Measurements from ENCODE around the gene MYL5. TPM values are rescaled to one million over a fixed set of nuclear protein-coding genes. Genes with fewer than 3 reads are reported as not detected.

The MYL5 gene
- total RNA-seq, 3 donors from 2014 or later, result 13.7 to 16.0 (median 15.1) TPM

Other genes with a start within 250 kb of the MYL5 start
- gene ZNF721, start 175.4 kb upstream of the MYL5 start, total RNA-seq, result 10 to 100 TPM; 21.5 to 27.8 (median 21.6) TPM
- 10 to 100 TPM; 37.9 to 41.8 (median 39.8) TPM for gene PIGG, start 175.3 kb upstream of the MYL5 start, total RNA-seq
- gene TMEM271, start 98.2 kb upstream of the MYL5 start, total RNA-seq, result not detected
- gene PDE6B, start 49.0 kb upstream of the MYL5 start, total RNA-seq, result 10 to 100 TPM in 2 of 3 donors, 1 to 10 TPM in 1; 8.3 to 10.5 (median 10.3) TPM
- gene ATP5ME, start 266 bp upstream of the MYL5 start, total RNA-seq, result 100 to 1,000 TPM; 227 to 249 (median 244) TPM
- gene SLC49A3, start 14.6 kb downstream of the MYL5 start, total RNA-seq, result under 1 TPM; 0.48 to 0.79 (median 0.53) TPM
- 10 to 100 TPM; 20.7 to 27.8 (median 23.0) TPM for gene PCGF3, start 31.3 kb downstream of the MYL5 start, total RNA-seq
- gene CPLX1, start 151.6 kb downstream of the MYL5 start, total RNA-seq, result 1 to 10 TPM in 1 of 3 donors, under 1 TPM in 2; 0.50 to 1.0 (median 0.58) TPM